ENCODE data around the gene PRPSAP2.

GRCh38 chr17:18968345-18968744 lies 110.4 kb downstream of the PRPSAP2 start:
- TF ChIP-seq CTCF (IDR thresholded peaks at IDR 0.05) (no peak), POLR2A (IDR thresholded peaks at IDR 0.05) (no peak)

All from vagina (tissue), 2 donors.